ENCODE data around the gene RAB28. TPM values are rescaled to one million over a fixed set of nuclear protein-coding genes. Genes with fewer than 3 reads are reported as not detected.

The RAB28 gene
- total RNA-seq, 4 donors from 2014 or later = 9.7 to 32.6 (median 21.2) TPM

DNA sequence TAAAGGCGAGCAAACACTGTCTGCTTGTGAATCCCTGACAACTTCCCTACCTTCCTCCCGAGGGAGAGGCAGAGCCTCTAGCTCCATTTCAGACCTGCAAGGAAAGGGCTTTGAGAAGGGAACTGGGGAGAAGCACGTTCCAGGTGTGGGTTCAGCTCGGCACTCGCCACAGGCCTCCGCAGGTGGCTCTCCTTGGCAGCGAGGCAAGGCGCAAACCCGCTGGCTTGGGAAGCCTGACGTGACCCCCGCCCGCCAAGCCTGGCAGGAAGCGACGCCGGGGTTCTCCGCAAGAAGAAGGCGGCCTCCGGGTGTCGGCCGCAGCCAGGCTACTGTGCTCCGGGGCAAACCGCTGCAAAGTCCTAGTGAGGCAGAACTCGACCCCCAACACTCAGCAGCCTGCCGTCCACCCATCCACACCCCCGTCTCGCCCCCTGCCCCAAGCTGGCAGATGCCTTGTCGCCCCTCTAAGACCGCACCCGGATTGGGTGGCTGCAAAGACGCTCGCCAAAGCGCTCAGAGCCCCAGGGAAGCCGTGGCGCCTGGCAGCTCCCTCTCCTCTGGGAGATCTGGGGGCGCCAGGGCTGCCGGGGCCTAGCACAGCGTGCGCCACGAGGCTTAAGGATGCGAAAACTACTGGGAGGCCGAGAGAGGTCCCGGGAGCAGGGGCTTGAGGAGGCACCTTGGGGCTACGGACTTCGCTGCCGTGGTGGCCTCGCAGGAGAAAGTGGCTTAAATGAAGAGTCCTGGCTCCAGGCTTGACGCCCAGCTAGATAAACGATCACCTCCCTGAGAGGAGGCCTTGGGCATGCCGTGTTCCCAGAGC, 38.4 kb upstream of the RAB28 start:
- Histone ChIP-seq H3K4me1 (no peaks in the 10 kb centered on the region), H3K36me3 (no peaks in the 10 kb centered on the region), H3K27ac (no peak overlapping the region), H3K27me3 (peaks cover 8 to 74% of the 10 kb centered on the region in 2 donors), H3K9me3 (peaks cover 0 to 5% of the 10 kb centered on the region in 2 donors), H3K4me3 (no peak overlapping the region)
- intact Hi-C loops (cut with DNase I; ENCODE audit: low total_unique reads) = no loop called here
- TF ChIP-seq POLR2A (IDR thresholded peaks at IDR 0.05) = no peak
- TF ChIP-seq, protein P1, sequence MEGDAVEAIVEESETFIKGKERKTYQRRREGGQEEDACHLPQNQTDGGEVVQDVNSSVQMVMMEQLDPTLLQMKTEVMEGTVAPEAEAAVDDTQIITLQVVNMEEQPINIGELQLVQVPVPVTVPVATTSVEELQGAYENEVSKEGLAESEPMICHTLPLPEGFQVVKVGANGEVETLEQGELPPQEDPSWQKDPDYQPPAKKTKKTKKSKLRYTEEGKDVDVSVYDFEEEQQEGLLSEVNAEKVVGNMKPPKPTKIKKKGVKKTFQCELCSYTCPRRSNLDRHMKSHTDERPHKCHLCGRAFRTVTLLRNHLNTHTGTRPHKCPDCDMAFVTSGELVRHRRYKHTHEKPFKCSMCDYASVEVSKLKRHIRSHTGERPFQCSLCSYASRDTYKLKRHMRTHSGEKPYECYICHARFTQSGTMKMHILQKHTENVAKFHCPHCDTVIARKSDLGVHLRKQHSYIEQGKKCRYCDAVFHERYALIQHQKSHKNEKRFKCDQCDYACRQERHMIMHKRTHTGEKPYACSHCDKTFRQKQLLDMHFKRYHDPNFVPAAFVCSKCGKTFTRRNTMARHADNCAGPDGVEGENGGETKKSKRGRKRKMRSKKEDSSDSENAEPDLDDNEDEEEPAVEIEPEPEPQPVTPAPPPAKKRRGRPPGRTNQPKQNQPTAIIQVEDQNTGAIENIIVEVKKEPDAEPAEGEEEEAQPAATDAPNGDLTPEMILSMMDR (IDR thresholded peaks at IDR 0.05) = no peak
- no peak for DNase-seq

GRCh38 chr4:13521047-13521446, 36.9 kb upstream of the RAB28 start:
- DNase-seq = no peak
- no peaks in the 10 kb centered on the region for H3K36me3 ChIP-seq
- no peak for TF ChIP-seq POLR2A (IDR thresholded peaks at IDR 0.05)
- TF ChIP-seq, protein P1 (IDR thresholded peaks at IDR 0.05) = no peak
- H3K27ac ChIP-seq = no peak overlapping the region
- H3K4me3 ChIP-seq = no peak overlapping the region
- H3K4me1 ChIP-seq = no peaks in the 10 kb centered on the region
- peaks cover 8 to 61% of the 10 kb centered on the region in 2 donors for H3K27me3 ChIP-seq
- intact Hi-C loops (cut with DNase I; ENCODE audit: low total_unique reads) = no loop called here
- peaks cover 0 to 5% of the 10 kb centered on the region in 2 donors for H3K9me3 ChIP-seq

DNA sequence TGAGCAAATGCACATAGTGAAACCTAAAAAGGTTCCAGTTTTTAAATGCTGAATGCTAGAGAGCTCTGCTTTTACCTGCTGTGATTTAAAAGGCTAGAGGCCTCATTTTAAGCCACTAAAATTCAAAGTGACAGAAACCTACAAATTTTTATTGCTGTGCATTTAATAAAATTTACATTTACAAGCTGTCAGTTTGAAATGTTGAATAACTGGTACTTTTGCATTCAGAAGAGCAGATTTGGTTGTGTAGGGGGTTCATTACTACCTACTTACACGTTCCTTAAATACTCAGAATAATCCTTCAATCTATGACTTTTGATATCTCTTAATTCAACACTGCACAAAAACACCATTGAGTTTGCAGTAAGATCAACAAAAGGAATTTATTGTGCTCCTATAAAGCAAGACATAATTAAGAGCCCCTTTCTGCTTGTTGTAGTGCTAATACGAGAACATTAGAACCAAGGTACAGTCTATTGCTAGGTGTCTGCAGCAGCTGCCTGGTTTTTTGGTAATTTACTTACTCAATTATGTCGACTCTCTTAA, 32.2 kb upstream of the RAB28 start:
- peaks cover 0 to 17% of the 10 kb centered on the region in 2 donors for H3K27me3 ChIP-seq
- H3K36me3 ChIP-seq = no peaks in the 10 kb centered on the region
- H3K4me3 ChIP-seq = no peak overlapping the region
- DNase-seq = no peak
- H3K4me1 ChIP-seq = no peaks in the 10 kb centered on the region
- intact Hi-C loops (cut with DNase I; ENCODE audit: low total_unique reads) = no loop called here
- no peak overlapping the region for H3K27ac ChIP-seq
- no peak for TF ChIP-seq POLR2A (IDR thresholded peaks at IDR 0.05)
- TF ChIP-seq, protein P1 (IDR thresholded peaks at IDR 0.05) = no peak
- H3K9me3 ChIP-seq = no peaks in the 10 kb centered on the region

DNA sequence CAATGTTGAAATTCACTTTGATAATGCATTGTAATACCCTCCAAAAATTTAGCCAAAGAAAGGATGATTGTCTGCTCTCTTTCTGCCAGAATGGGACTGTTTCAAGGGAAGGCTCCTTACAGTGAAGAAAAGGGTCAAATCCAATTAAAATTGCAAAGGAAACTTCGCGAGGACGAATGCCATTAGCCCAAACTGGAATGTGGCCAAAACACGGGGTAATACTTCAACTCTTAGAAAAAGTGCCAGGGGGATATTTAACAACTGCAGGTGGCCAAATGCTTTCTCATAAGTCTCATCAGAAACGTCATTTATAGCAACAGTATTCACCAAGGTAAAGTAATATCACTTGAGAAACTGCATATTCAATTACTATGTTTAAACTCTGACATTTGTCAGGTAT, 31.1 kb upstream of the RAB28 start:
- intact Hi-C loops (cut with DNase I; ENCODE audit: low total_unique reads) = no loop called here
- no peak for DNase-seq
- no peak overlapping the region for H3K27ac ChIP-seq

DNA sequence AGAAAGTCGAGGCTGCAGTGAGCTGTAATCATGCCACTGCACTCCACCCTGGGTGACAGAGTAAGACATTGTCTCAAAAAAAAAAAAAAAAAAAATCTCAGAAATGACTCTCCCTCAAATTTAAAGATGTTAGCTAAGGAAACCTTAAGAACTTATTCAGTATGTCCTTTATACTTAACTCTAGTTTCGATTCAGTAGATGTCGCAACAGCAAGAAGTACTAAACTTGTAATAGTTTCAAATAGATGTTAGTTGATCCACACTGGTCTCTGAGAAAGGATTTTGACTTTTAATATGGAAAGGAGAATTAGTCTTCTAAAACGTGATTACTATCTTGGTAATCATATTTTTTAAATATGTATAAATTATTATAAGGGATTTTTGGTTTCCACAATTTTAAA, 30.6 kb upstream of the RAB28 start:
- H3K36me3 ChIP-seq = no peaks in the 10 kb centered on the region
- H3K27me3 ChIP-seq = no peaks in the 10 kb centered on the region
- no peaks in the 10 kb centered on the region for H3K9me3 ChIP-seq
- TF ChIP-seq, protein P1 (IDR thresholded peaks at IDR 0.05) = no peak
- TF ChIP-seq POLR2A (IDR thresholded peaks at IDR 0.05) = no peak
- H3K4me3 ChIP-seq = no peak overlapping the region
- intact Hi-C loops (cut with DNase I; ENCODE audit: low total_unique reads) = no loop called here
- H3K27ac ChIP-seq = no peak overlapping the region
- no peak for DNase-seq
- H3K4me1 ChIP-seq = no peaks in the 10 kb centered on the region

More for the DNA sequence above, 31.1 kb upstream of the RAB28 start:
- Histone ChIP-seq H3K4me1 (no peaks in the 10 kb centered on the region), H3K27me3 (peaks cover 0 to 5% of the 10 kb centered on the region in 2 donors), H3K4me3 (no peak overlapping the region), H3K9me3 (no peaks in the 10 kb centered on the region), H3K36me3 (no peaks in the 10 kb centered on the region)
- TF ChIP-seq, protein P1 (IDR thresholded peaks at IDR 0.05) = no peak
- TF ChIP-seq POLR2A (IDR thresholded peaks at IDR 0.05) = no peak

All from uterus (tissue), 4 donors.